Ascending aorta (tissue), 2 donors: ENCODE results near the gene CELSR2. TPM values are rescaled to one million over a fixed set of nuclear protein-coding genes. Genes with fewer than 3 reads are reported as not detected.
"Not testable (repeated sequence)": the region's sequence is repeated elsewhere in the genome, so short reads cannot be mapped to it uniquely, and the experiment has no call there.

Experiments used
- DNase-seq, 2 donors: peaks; one replicate each; pipeline ENCODE4 v3.0.0-alpha.2; 2019; ENCODE audit warnings: low spot score in 2 of 2
- H3K27ac ChIP-seq, 2 donors: fragments of 200-600 bp; sonication (generic); one replicate each; pipeline ENCODE4 v1.5.1; 2016 to 2017; ENCODE audit warnings: mild to moderate bottlenecking in 1 of 2
- H3K27me3 ChIP-seq: fragments of 200-600 bp; sonication (generic); one replicate; pipeline ENCODE4 v1.5.1; 2017
- H3K36me3 ChIP-seq, 2 donors: fragments of 200-600 bp; sonication (generic); one replicate each; pipeline ENCODE4 v1.5.1; 2016
- H3K4me1 ChIP-seq, 2 donors: fragments of 200-600 bp; sonication (generic); one replicate each; pipeline ENCODE4 v1.5.1; 2016 to 2017; ENCODE audit warnings: mild to moderate bottlenecking in 1 of 2
- H3K4me3 ChIP-seq, 2 donors: fragments of 200-600 bp; sonication (generic); one replicate each; pipeline ENCODE4 v1.5.1; 2016 to 2017; ENCODE audit warnings: mild to moderate bottlenecking in 1 of 2
- H3K9me3 ChIP-seq, 2 donors: fragments of 200-600 bp; sonication (generic); one replicate each; pipeline ENCODE4 v1.5.1; 2016
- CTCF ChIP-seq, 3 experiments: fragments of 200-600 bp in 2 of 3; fragments of 450-650 bp in 1 of 3; sonication (generic) in 2 of 3; IDR thresholded peaks; one replicate each; pipeline ENCODE4 v1.5.1; 2016 to 2019; ENCODE audit warnings: antibody characterized with exemption in 3 of 3, mild to moderate bottlenecking in 1 of 3, moderate library complexity in 1 of 3
- intact Hi-C: fragments of 100-400 bp; cut with DNase I; formaldehyde crosslinking; loops from one replicate; pipeline ENCODE4 v1.15.1; 2023
- total RNA-seq: library from RNA; depleted of rRNA; stranded (reverse); fragments of >200 nt; gene quantifications from one replicate; pipeline ENCODE4 v1.1.0, GENCODE V29; 2016

Gene CELSR2
- total RNA-seq, 1 donor from 2014 or later, result 3.6 TPM

DNA sequence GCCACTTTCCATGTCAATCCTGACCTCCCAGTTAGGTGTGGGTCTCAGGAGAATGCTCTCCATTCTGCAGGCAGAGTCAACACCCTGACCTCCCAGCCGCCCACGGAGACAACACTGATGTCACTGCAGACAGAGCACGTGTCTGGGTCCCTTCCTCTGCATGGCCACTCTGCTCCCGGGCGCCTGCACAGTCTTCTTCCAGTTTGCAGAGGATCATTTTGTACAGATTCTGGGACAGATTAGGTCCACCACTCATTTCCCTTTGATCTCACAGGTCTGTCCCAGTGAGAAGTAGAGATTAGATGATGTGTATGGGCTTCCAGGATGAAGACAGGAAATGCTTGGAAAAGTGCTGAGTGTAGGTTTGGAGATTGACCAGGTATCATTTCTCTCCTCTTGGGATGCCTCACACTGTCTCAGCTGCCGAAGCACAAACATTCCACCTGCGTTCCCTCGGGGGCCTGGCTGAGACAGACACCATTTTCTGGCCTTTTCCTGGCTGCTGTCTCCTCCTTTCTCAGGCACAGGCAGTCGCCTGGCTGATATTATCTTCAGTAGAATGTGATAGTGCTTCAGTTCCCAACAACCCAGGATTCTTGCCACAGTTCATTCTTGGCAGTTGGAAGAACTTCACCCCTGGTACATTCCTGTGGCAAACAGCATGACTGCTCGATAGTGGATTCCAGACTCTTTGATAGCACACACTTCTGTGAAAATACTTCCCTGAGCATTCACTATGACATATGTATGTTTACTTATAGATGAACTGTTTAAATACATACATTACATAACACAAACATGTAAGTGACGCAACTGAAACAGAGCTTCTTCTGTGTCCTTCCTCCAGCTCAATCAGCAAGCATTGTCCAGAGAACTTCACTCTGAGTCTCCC, 49.6 kb downstream of the CELSR2 start:
- no peaks in the 10 kb centered on the region for H3K9me3 ChIP-seq
- no peak overlapping the region for H3K27ac ChIP-seq
- intact Hi-C loops, result no loop called here
- no peak for TF ChIP-seq CTCF (IDR thresholded peaks at IDR 0.05)
- peaks cover 0 to 4% of the 10 kb centered on the region in 2 donors for H3K4me1 ChIP-seq
- H3K36me3 ChIP-seq, result no peaks in the 10 kb centered on the region
- no peak for DNase-seq
- H3K27me3 ChIP-seq, result no peaks in the 10 kb centered on the region
- no peak overlapping the region for H3K4me3 ChIP-seq

- no peak for DNase-seq
- Histone ChIP-seq H3K27me3 (no peaks in the 10 kb centered on the region), H3K9me3 (no peaks in the 10 kb centered on the region), H3K27ac (no peak overlapping the region), H3K4me1 (peaks cover 0 to 4% of the 10 kb centered on the region in 2 donors), H3K36me3 (no peaks in the 10 kb centered on the region), H3K4me3 (no peak overlapping the region)
- TF ChIP-seq CTCF (IDR thresholded peaks at IDR 0.05), result no peak
- intact Hi-C loops, result no loop called here
These were observed 50.4 kb downstream of the CELSR2 start for GRCh38 chr1:109299558-109300343.

DNA sequence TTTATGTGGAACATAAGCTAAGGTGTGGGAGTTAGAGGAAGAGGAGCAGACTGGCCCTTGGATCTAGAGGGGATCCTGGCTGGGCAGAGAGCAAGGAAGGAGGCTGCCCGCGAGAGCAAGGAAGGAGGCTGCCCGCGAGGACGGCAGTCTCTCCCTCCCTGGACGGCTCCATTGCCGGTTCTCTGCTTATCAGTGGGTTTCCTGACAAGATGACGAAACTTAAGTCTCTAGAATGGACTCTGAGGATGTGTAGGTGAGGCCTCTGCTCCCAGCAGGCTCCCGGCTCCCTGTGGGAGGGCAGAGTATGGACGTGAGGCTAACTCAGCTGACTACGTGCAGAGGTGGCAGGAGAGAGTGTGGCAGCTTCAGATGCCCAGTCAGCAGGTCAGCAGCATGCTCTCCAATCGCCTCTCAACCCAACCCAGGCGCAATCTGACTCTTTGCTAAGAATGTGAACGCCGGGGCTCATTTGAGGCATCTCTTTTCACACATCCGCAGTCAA, 51.4 kb downstream of the CELSR2 start:
- DNase-seq, result no peak
- Histone ChIP-seq H3K27ac (no peak overlapping the region), H3K4me1 (peaks cover 0 to 4% of the 10 kb centered on the region in 2 donors), H3K4me3 (no peak overlapping the region), H3K9me3 (no peaks in the 10 kb centered on the region), H3K27me3 (no peaks in the 10 kb centered on the region), H3K36me3 (no peaks in the 10 kb centered on the region)
- no peak for TF ChIP-seq CTCF (IDR thresholded peaks at IDR 0.05)
- intact Hi-C loops, result no loop called here

- H3K27me3 ChIP-seq, result no peaks in the 10 kb centered on the region
- no peak overlapping the region for H3K4me3 ChIP-seq
- intact Hi-C loops, result no loop called here
- no peak for TF ChIP-seq CTCF (IDR thresholded peaks at IDR 0.05)
- H3K9me3 ChIP-seq, result no peaks in the 10 kb centered on the region
- peaks cover 0 to 4% of the 10 kb centered on the region in 2 donors for H3K4me1 ChIP-seq
- no peak for DNase-seq
- no peak overlapping the region for H3K27ac ChIP-seq
- no peaks in the 10 kb centered on the region for H3K36me3 ChIP-seq
These were observed 52.5 kb downstream of the CELSR2 start for GRCh38 chr1:109301874-109302273.

- Histone ChIP-seq H3K36me3 (peaks cover 0 to 7% of the 10 kb centered on the region in 2 donors), H3K9me3 (no peaks in the 10 kb centered on the region), H3K27me3 (no peaks in the 10 kb centered on the region), H3K4me3 (no peak overlapping the region), H3K4me1 (peaks cover 0 to 2% of the 10 kb centered on the region in 2 donors), H3K27ac (no peak overlapping the region)
- no peak for DNase-seq
- intact Hi-C loops, result no loop called here
- no peak for TF ChIP-seq CTCF (IDR thresholded peaks at IDR 0.05)
These were observed 55.0 kb downstream of the CELSR2 start for GRCh38 chr1:109304226-109304920.

DNA sequence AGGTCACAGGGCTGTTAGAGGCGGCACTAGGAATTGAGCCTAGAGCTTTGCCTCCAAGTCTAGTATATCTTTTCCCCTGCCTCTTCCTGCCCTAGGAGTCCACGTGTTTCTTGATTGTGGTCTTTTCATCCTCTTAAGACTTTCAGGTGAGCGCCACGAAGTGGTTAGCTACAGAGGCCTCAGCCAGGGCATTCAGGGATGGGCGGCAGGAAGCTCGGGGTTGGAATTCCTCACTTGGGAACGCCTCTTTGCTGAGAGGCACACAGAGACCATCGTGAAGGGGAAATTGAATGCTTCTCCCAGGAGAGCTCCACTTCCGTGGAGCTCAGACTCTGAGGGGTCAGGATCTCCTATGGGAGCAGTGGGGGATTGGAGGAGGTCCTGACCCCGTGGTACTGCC, 56.7 kb downstream of the CELSR2 start:
- H3K4me3 ChIP-seq, intact Hi-C loops, H3K27ac ChIP-seq: not testable (repeated sequence)

More for the DNA sequence above, 56.7 kb downstream of the CELSR2 start:
- not testable (repeated sequence) for DNase-seq, H3K4me1 ChIP-seq, H3K27me3 ChIP-seq, H3K9me3 ChIP-seq
- H3K36me3 ChIP-seq, result peaks cover 6 to 22% of the 10 kb centered on the region in 2 donors
